SK-N-SH treated with all-trans-retinoic acid at 6 μM for 48 hours (cell line): Measurements from ENCODE around the gene SOX6.

Experiments
- ATAC-seq: fragments of 200-7000 bp; cut with Tn5 transposase; 3 replicates; pipeline ENCODE4 v1.9.1; 2020; ENCODE audit warnings: mild to moderate bottlenecking, moderate library complexity
- BACH2 ChIP-seq: fragments of 250-450 bp; sonication (Bioruptor Pico); IDR thresholded peaks from 2 replicates; pipeline ENCODE4 v1.9.0; 2021; ENCODE audit warnings: mild to moderate bottlenecking, borderline replicate concordance
- ESRRG ChIP-seq: fragments of 250-450 bp; sonication (Bioruptor Pico); IDR thresholded peaks from 2 replicates; pipeline ENCODE4 v1.6.1; 2021; ENCODE audit warnings: mild to moderate bottlenecking
- GLIS3 ChIP-seq: fragments of 250-450 bp; sonication (Bioruptor Pico); IDR thresholded peaks from 2 replicates; pipeline ENCODE4 v1.5.0; 2020; ENCODE audit warnings: mild to moderate bottlenecking, moderate library complexity
- OSR1 ChIP-seq: fragments of 250-450 bp; sonication (Bioruptor Pico); IDR thresholded peaks from 2 replicates; pipeline ENCODE4 v1.8.0; 2022; ENCODE audit warnings: moderate library complexity, mild to moderate bottlenecking, inconsistent platforms
- RARB ChIP-seq: fragments of 250-450 bp; sonication (Bioruptor Pico); IDR thresholded peaks from 2 replicates; pipeline ENCODE4 v1.8.0; 2021; ENCODE audit warnings: mild to moderate bottlenecking, moderate library complexity
- SNAI2 ChIP-seq: fragments of 250-450 bp; sonication (Bioruptor Pico); IDR thresholded peaks from 2 replicates; pipeline ENCODE4 v1.5.0; 2020; ENCODE audit warnings: mild to moderate bottlenecking, moderate library complexity
- TOX ChIP-seq: fragments of 250-450 bp; sonication (Bioruptor Pico); IDR thresholded peaks from 2 replicates; pipeline ENCODE4 v1.8.0; 2021; ENCODE audit warnings: mild to moderate bottlenecking, moderate library complexity, borderline replicate concordance
- ZFP3 ChIP-seq: fragments of 250-450 bp; sonication (Bioruptor Pico); IDR thresholded peaks from 2 replicates; pipeline ENCODE4 v1.5.0; 2020; ENCODE audit warnings: mild to moderate bottlenecking, moderate library complexity
- ZFP30 ChIP-seq: fragments of 450-650 bp; formaldehyde crosslinking; IDR thresholded peaks from 2 replicates; pipeline ENCODE4 v1.5.0; 2022; ENCODE audit warnings: mild to moderate bottlenecking, moderate library complexity
- ZNF565 ChIP-seq: fragments of 450-650 bp; formaldehyde crosslinking; conservative IDR thresholded peaks from 2 replicates; pipeline ENCODE4 v1.5.0; 2020; ENCODE audit warnings: low read depth, mild to moderate bottlenecking, moderate library complexity
- ZNF70 ChIP-seq: fragments of 450-650 bp; formaldehyde crosslinking; IDR thresholded peaks from 2 replicates; pipeline ENCODE4 v1.5.0; 2020; ENCODE audit warnings: mild to moderate bottlenecking, moderate library complexity
- ZNF8 ChIP-seq: fragments of 450-650 bp; formaldehyde crosslinking; IDR thresholded peaks from 2 replicates; pipeline ENCODE4 v1.5.0; 2020; ENCODE audit warnings: mild to moderate bottlenecking, moderate library complexity
- TF ChIP-seq, protein P1 (sequence below): fragments of 250-450 bp; sonication (Bioruptor Pico); IDR thresholded peaks from 2 replicates; pipeline ENCODE4 v1.5.1; 2020; ENCODE audit warnings: low read depth, mild to moderate bottlenecking, moderate library complexity
- TF ChIP-seq, protein P2 (sequence below): fragments of 250-450 bp; sonication (Bioruptor Pico); IDR thresholded peaks from 2 replicates; pipeline ENCODE4 v1.5.0; 2020; ENCODE audit warnings: mild to moderate bottlenecking, moderate library complexity
- TF ChIP-seq, protein P3 (sequence below): fragments of 250-450 bp; sonication (Bioruptor Pico); IDR thresholded peaks from 2 replicates; pipeline ENCODE4 v1.5.1; 2021; ENCODE audit warnings: mild to moderate bottlenecking, moderate library complexity
- TF ChIP-seq, protein P4 (sequence below): fragments of 250-450 bp; sonication (Bioruptor Pico); IDR thresholded peaks from 2 replicates; pipeline ENCODE4 v1.8.0; 2021; ENCODE audit warnings: low read depth, mild to moderate bottlenecking, moderate library complexity, borderline replicate concordance

SOX6 gene

DNA sequence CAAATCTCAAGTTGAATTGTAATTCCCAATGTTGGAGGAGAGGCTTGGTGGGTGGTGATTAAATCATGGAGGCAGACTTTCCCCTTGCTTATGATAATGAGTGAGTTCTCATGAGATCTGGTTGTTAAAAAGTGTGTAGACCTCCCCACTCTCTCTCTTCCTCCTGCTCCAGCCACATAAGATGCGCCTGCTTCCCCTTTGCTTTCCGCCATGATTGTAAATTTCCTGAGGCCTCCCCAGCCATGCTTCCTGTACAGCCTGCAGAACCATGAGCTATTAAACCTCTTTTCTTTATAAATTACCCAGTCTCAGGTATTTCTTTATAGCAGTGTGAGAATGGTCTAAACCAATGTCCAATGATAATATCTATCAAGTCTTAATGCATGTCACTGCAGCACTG, 34.2 kb downstream of the SOX6 start:
- ATAC-seq, result no peak
- no peak for TF ChIP-seq OSR1 (CRISPR knock-in tag)
- no peak for TF ChIP-seq RARB (CRISPR knock-in tag)
- TF ChIP-seq, protein P1, sequence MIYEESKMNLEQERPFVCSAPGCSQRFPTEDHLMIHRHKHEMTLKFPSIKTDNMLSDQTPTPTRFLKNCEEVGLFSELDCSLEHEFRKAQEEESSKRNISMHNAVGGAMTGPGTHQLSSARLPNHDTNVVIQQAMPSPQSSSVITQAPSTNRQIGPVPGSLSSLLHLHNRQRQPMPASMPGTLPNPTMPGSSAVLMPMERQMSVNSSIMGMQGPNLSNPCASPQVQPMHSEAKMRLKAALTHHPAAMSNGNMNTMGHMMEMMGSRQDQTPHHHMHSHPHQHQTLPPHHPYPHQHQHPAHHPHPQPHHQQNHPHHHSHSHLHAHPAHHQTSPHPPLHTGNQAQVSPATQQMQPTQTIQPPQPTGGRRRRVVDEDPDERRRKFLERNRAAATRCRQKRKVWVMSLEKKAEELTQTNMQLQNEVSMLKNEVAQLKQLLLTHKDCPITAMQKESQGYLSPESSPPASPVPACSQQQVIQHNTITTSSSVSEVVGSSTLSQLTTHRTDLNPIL (CRISPR knock-in tag), result no peak
- TF ChIP-seq, protein P2, sequence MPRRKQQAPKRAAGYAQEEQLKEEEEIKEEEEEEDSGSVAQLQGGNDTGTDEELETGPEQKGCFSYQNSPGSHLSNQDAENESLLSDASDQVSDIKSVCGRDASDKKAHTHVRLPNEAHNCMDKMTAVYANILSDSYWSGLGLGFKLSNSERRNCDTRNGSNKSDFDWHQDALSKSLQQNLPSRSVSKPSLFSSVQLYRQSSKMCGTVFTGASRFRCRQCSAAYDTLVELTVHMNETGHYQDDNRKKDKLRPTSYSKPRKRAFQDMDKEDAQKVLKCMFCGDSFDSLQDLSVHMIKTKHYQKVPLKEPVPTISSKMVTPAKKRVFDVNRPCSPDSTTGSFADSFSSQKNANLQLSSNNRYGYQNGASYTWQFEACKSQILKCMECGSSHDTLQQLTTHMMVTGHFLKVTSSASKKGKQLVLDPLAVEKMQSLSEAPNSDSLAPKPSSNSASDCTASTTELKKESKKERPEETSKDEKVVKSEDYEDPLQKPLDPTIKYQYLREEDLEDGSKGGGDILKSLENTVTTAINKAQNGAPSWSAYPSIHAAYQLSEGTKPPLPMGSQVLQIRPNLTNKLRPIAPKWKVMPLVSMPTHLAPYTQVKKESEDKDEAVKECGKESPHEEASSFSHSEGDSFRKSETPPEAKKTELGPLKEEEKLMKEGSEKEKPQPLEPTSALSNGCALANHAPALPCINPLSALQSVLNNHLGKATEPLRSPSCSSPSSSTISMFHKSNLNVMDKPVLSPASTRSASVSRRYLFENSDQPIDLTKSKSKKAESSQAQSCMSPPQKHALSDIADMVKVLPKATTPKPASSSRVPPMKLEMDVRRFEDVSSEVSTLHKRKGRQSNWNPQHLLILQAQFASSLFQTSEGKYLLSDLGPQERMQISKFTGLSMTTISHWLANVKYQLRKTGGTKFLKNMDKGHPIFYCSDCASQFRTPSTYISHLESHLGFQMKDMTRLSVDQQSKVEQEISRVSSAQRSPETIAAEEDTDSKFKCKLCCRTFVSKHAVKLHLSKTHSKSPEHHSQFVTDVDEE (CRISPR knock-in tag), result no peak
- TF ChIP-seq ZNF8, result no peak
- no peak for TF ChIP-seq ESRRG (CRISPR knock-in tag)
- TF ChIP-seq SNAI2 (CRISPR knock-in tag), result no peak
- TF ChIP-seq, protein P3, sequence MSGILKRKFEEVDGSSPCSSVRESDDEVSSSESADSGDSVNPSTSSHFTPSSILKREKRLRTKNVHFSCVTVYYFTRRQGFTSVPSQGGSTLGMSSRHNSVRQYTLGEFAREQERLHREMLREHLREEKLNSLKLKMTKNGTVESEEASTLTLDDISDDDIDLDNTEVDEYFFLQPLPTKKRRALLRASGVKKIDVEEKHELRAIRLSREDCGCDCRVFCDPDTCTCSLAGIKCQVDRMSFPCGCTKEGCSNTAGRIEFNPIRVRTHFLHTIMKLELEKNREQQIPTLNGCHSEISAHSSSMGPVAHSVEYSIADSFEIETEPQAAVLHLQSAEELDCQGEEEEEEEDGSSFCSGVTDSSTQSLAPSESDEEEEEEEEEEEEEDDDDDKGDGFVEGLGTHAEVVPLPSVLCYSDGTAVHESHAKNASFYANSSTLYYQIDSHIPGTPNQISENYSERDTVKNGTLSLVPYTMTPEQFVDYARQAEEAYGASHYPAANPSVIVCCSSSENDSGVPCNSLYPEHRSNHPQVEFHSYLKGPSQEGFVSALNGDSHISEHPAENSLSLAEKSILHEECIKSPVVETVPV, result no peak
- no peak for TF ChIP-seq ZNF70 (CRISPR knock-in tag)
- no peak for TF ChIP-seq ZFP30 (CRISPR knock-in tag)
- TF ChIP-seq, protein P4, sequence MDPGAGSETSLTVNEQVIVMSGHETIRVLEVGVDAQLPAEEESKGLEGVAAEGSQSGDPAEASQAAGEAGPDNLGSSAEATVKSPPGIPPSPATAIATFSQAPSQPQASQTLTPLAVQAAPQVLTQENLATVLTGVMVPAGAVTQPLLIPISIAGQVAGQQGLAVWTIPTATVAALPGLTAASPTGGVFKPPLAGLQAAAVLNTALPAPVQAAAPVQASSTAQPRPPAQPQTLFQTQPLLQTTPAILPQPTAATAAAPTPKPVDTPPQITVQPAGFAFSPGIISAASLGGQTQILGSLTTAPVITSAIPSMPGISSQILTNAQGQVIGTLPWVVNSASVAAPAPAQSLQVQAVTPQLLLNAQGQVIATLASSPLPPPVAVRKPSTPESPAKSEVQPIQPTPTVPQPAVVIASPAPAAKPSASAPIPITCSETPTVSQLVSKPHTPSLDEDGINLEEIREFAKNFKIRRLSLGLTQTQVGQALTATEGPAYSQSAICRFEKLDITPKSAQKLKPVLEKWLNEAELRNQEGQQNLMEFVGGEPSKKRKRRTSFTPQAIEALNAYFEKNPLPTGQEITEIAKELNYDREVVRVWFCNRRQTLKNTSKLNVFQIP (CRISPR knock-in tag), result no peak
- TF ChIP-seq BACH2 (CRISPR knock-in tag), result no peak
- no peak for TF ChIP-seq ZNF565
- TF ChIP-seq ZFP3 (CRISPR knock-in tag), result no peak
- no peak for TF ChIP-seq TOX (CRISPR knock-in tag)

DNA sequence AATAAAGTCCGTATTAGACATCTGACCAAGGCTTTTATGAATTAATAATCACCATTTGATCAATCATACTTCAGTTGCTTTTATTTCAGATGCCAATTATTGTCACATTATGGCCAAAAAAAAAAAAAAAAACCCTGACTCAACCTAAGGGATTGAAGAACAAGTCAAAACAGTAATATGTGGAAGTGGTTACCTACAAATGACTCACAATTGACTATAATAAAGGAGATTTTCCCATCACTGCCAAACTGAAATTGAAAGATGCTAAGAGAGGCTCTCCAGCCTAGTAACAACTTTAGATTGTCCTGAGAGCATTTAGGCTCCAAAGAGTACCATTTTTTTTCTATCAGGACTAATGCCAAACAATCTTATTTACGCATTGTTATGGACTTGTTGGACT, 35.2 kb downstream of the SOX6 start:
- ATAC-seq, result no peak

More for the DNA sequence above, 35.2 kb downstream of the SOX6 start:
- no peak for TF ChIP-seq GLIS3 (CRISPR knock-in tag)
- TF ChIP-seq TOX (CRISPR knock-in tag), result no peak
- TF ChIP-seq, protein P3, result no peak
- no peak for TF ChIP-seq ZNF565
- TF ChIP-seq, protein P4 (CRISPR knock-in tag), result no peak
- TF ChIP-seq, protein P2 (CRISPR knock-in tag), result no peak
- TF ChIP-seq BACH2 (CRISPR knock-in tag), result no peak
- TF ChIP-seq, all 23 proteins: peak for 0
